Measurements from ENCODE around the gene TMED3. TPM values are rescaled to one million over a fixed set of nuclear protein-coding genes. Genes with fewer than 3 reads are reported as not detected.

Gene TMED3
- total and polyA plus RNA-seq, 10 donors: 28.2 to 76.6 (median 38.6) TPM

DNA sequence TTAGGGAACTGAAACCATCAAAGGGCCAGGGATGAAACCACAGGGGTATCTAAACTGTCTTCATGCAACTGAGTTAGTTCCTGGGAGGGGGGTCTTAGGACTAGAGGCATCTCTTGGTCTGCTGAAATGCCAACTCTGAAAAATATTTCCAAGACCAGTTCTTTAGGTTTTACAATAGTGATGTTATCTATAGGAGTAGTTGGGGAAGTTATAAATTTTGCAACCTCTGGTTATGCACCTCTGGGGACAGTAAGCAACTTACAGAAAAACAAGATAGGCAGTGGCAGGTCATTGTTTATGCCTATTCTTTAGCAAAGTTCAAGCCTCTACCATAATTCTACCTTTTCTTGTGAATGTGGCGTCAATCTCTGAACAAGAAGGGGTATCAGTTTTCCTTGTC is 60.7 kb downstream of the TMED3 start:
- H3K27me3 ChIP-seq (replicated peaks in 1 of 7): no peaks in the 10 kb centered on the region
- H3K9me3 ChIP-seq: no peaks in the 10 kb centered on the region
- no peaks in the 10 kb centered on the region for H3K36me3 ChIP-seq
- no peaks in the 10 kb centered on the region for H3K4me1 ChIP-seq
- H3K27ac ChIP-seq: no peak overlapping the region
- no peak for DNase-seq
- intact Hi-C loops (cut with DNase I; ENCODE audit: low total_unique reads): no loop called here
- TF ChIP-seq, protein P1, sequence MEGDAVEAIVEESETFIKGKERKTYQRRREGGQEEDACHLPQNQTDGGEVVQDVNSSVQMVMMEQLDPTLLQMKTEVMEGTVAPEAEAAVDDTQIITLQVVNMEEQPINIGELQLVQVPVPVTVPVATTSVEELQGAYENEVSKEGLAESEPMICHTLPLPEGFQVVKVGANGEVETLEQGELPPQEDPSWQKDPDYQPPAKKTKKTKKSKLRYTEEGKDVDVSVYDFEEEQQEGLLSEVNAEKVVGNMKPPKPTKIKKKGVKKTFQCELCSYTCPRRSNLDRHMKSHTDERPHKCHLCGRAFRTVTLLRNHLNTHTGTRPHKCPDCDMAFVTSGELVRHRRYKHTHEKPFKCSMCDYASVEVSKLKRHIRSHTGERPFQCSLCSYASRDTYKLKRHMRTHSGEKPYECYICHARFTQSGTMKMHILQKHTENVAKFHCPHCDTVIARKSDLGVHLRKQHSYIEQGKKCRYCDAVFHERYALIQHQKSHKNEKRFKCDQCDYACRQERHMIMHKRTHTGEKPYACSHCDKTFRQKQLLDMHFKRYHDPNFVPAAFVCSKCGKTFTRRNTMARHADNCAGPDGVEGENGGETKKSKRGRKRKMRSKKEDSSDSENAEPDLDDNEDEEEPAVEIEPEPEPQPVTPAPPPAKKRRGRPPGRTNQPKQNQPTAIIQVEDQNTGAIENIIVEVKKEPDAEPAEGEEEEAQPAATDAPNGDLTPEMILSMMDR (IDR thresholded peaks at IDR 0.05 in 8 of 11, conservative IDR thresholded peaks at IDR 0.05 in 3 of 11): no peak
- no peak for TF ChIP-seq POLR2A (IDR thresholded peaks at IDR 0.05)
- TF ChIP-seq POLR2AphosphoS5 (IDR thresholded peaks at IDR 0.05): no peak
- 94 to 100% (median 96%) methylated on average over 1 of the region's 1 CpG for WGBS, 5 donors
- no peak overlapping the region for H3K4me3 ChIP-seq

DNA sequence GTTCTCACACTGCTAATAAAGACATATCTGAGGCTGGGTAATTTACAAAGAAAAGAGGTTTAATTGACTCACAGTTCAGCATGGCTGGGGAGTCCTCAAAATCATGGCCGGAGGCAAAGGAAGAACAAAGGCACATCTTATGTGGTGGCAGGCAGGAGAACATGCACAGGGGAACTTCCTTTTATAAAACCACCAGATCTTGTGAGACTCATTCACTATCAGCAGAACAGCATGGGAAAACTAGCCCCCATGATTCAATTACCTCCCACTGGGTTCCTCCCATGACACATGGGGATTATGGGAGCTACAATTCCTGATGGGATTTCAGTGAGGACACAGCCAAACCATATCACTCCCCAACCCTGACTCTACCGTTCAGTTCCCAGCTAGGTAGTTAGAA is 61.5 kb downstream of the TMED3 start:
- TF ChIP-seq, protein P1 (IDR thresholded peaks at IDR 0.05 in 8 of 11, conservative IDR thresholded peaks at IDR 0.05 in 3 of 11): no peak
- TF ChIP-seq POLR2A (IDR thresholded peaks at IDR 0.05) (no peak), POLR2AphosphoS5 (IDR thresholded peaks at IDR 0.05) (no peak)
- Histone ChIP-seq H3K27ac (no peak overlapping the region), H3K27me3 (replicated peaks in 1 of 7) (no peaks in the 10 kb centered on the region), H3K4me3 (no peak overlapping the region), H3K9me3 (no peaks in the 10 kb centered on the region), H3K4me1 (no peaks in the 10 kb centered on the region), H3K36me3 (no peaks in the 10 kb centered on the region)
- no peak for DNase-seq
- WGBS, 5 donors: 66 to 78% (median 71%) methylated on average over 2 of the region's 2 CpGs
- intact Hi-C loops (cut with DNase I; ENCODE audit: low total_unique reads): no loop called here

Other genes with a start within 250 kb of the TMED3 start
- gene RASGRF1, start 220.3 kb upstream of the TMED3 start, total RNA-seq: 1 to 10 TPM; 1.3 to 3.4 (median 2.0) TPM
- 1 to 10 TPM in 1 of 3 donors, under 1 TPM in 2; 0.50 to 1.4 (median 0.57) TPM for gene RASGRF1, start 220.3 kb upstream of the TMED3 start, polyA plus RNA-seq
- not detected for gene ANKRD34C, start 28.4 kb upstream of the TMED3 start, total RNA-seq
- not detected for gene ANKRD34C, start 28.4 kb upstream of the TMED3 start, polyA plus RNA-seq
- 1 to 10 TPM in 2 of 7 donors, under 1 TPM in 5; 0.32 to 1.6 (median 0.76) TPM for gene MINAR1, start 121.2 kb downstream of the TMED3 start, total RNA-seq
- gene MINAR1, start 121.2 kb downstream of the TMED3 start, polyA plus RNA-seq: under 1 TPM; 0.15 to 0.26 (median 0.22) TPM

Measured in spleen (tissue), 11 donors.